Fibroblast of upper back skin (primary cell): ENCODE measurements around the gene ABHD11.
"Not testable (repeated sequence)": the region's sequence is repeated elsewhere in the genome, so short reads cannot be mapped to it uniquely, and the experiment has no call there.

Experiments used
- DNase-seq: peaks from one replicate; pipeline ENCODE4 v3.0.0-alpha.2; 2013

ABHD11 gene

GRCh38 chr7:73718905-73719805 lies 19.4 kb downstream of the ABHD11 start, which contains the start of gene STX1A:
TSS of gene STX1A (minus strand) at chr7:73719669. CDS start at chr7:73719631, 38 bp downstream.
- DNase-seq, result peak; percentile 68

- no peak for DNase-seq
These were observed 20.1 kb downstream of the ABHD11 start for GRCh38 chr7:73718438-73718881.

GRCh38 chr7:73717991-73718405 lies 20.6 kb downstream of the ABHD11 start:
- peak; percentile 87 for DNase-seq

- DNase-seq, result peak; percentile 38
These were observed 21.4 kb downstream of the ABHD11 start for GRCh38 chr7:73717025-73717807.

GRCh38 chr7:73716318-73716890 lies 22.2 kb downstream of the ABHD11 start:
- DNase-seq, result no peak

GRCh38 chr7:73715648-73716317 lies 22.8 kb downstream of the ABHD11 start:
- DNase-seq, result peak; percentile 91

- not testable (repeated sequence) for DNase-seq
These were observed 25.3 kb downstream of the ABHD11 start for GRCh38 chr7:73713319-73713718.

- DNase-seq, result no peak
These were observed 25.8 kb downstream of the ABHD11 start for GRCh38 chr7:73712773-73713172.

GRCh38 chr7:73708961-73709549 lies 29.5 kb downstream of the ABHD11 start:
- no peak for DNase-seq

- peak; percentile 29 for DNase-seq
These were observed 31.5 kb downstream of the ABHD11 start for GRCh38 chr7:73707045-73707631.

GRCh38 chr7:73706126-73707044 lies 32.2 kb downstream of the ABHD11 start:
- peak; percentile 41 for DNase-seq

GRCh38 chr7:73705551-73705920 lies 33.1 kb downstream of the ABHD11 start:
- no peak for DNase-seq

GRCh38 chr7:73704640-73705550 lies 33.7 kb downstream of the ABHD11 start:
- peak; percentile 87 for DNase-seq

- peak; percentile 70 for DNase-seq
These were observed 34.6 kb downstream of the ABHD11 start for GRCh38 chr7:73703757-73704639.

- DNase-seq, result no peak
These were observed 35.4 kb downstream of the ABHD11 start for GRCh38 chr7:73703225-73703624.

- DNase-seq, result no peak
These were observed 35.9 kb downstream of the ABHD11 start for GRCh38 chr7:73702665-73703064.

GRCh38 chr7:73702226-73702625 lies 36.4 kb downstream of the ABHD11 start:
- DNase-seq, result no peak

GRCh38 chr7:73701357-73701995 lies 37.1 kb downstream of the ABHD11 start:
- peak; percentile 70 for DNase-seq
